GM12878 (cell line): Measurements from ENCODE around the gene COL4A2. TPM values are rescaled to one million over a fixed set of nuclear protein-coding genes. Genes with fewer than 3 reads are reported as not detected.

Experiments
- ATAC-seq: fragments of 200-7000 bp; cut with Tn5 transposase; 3 replicates; pipeline ENCODE4 v1.9.1; 2020; ENCODE audit warnings: mild to moderate bottlenecking, moderate library complexity
- BruUV-seq: library from RNA; stranded (reverse); fragments of 400-500 nt; replicated peaks from 2 replicates; lab custom pipeline; 2021; lab: Mats Ljungman, UMichigan
- CTCF ChIA-PET: fragments of 300-600 bp; sonication (Branson Sonifier 250); formaldehyde crosslinking; extraction: SDS; loops from one replicate; lab custom pipeline; 2021; ENCODE audit warnings: inconsistent platforms; lab: Yijun Ruan, JAX
- POLR2A ChIA-PET: fragments of 350-600 bp; formaldehyde crosslinking; extraction: SDS; loops from one replicate; lab custom pipeline; 2021; ENCODE audit warnings: inconsistent platforms; lab: Charles Lee
- RAD21 ChIA-PET: fragments of 300-600 bp; sonication (Branson Sonifier 250); formaldehyde crosslinking; loops from one replicate; lab custom pipeline; 2023; ENCODE audit warnings: antibody characterized with exemption; ENCODE audit not compliant: unreplicated experiment; lab: Charles Lee
- SMC1A ChIA-PET: fragments of 300-600 bp; sonication (Branson Sonifier 250); formaldehyde crosslinking; loops from one replicate; lab custom pipeline; 2023; ENCODE audit not compliant: unreplicated experiment, uncharacterized antibody; lab: Charles Lee
- DNase-seq: peaks from one replicate; pipeline ENCODE4 v3.0.0-alpha.2; 2011; ENCODE audit warnings: low read depth, low spot score
- FAIRE-seq: peaks from 3 replicates; lab custom pipeline; 2011; peaks lifted over from hg19 to GRCh38; lab: Jason Lieb, UNC
- H2AFZ ChIP-seq: 2 replicates; pipeline ENCODE4 v1.6.0; 2011; ENCODE audit warnings: low read depth, low read length, control low read depth; ENCODE audit not compliant: control insufficient read depth
- H3K27ac ChIP-seq: 2 replicates; pipeline ENCODE4 v1.5.1; 2011; ENCODE audit warnings: control low read depth; ENCODE audit not compliant: control insufficient read depth, insufficient read depth
- H3K27me3 ChIP-seq, 2 experiments: replicated peaks in 1 of 2; 2 replicates each; pipeline versions ENCODE4 v1.6.0 to v1.6.1; 2011; ENCODE audit warnings: low read length in 1 of 2; ENCODE audit not compliant: control insufficient read depth in 2 of 2, insufficient read depth in 2 of 2
- H3K36me3 ChIP-seq, 2 experiments: 2 replicates each; pipeline ENCODE4 v1.5.1; 2011; ENCODE audit warnings: low read length in 1 of 2; ENCODE audit not compliant: control insufficient read depth in 2 of 2, insufficient read depth in 2 of 2
- H3K4me1 ChIP-seq: 2 replicates; pipeline ENCODE4 v1.6.1; 2011; ENCODE audit warnings: mild to moderate bottlenecking, low read length, moderate library complexity, mixed read lengths; ENCODE audit not compliant: control insufficient read depth, insufficient read depth
- H3K4me2 ChIP-seq: 2 replicates; pipeline ENCODE4 v1.6.0; 2011; ENCODE audit warnings: control low read depth; ENCODE audit not compliant: control insufficient read depth, insufficient read depth
- H3K4me3 ChIP-seq: fragments of 200-600 bp; sonication (generic); 2 replicates; pipeline ENCODE4 v1.5.1; 2016
- H3K79me2 ChIP-seq: 2 replicates; pipeline ENCODE4 v1.6.0; 2011; ENCODE audit warnings: low read length; ENCODE audit not compliant: control insufficient read depth, insufficient read depth
- H3K9ac ChIP-seq: 2 replicates; pipeline ENCODE4 v1.8.0; 2011; ENCODE audit warnings: low read length, control low read depth, mixed read lengths; ENCODE audit not compliant: control insufficient read depth, insufficient read depth
- H3K9me3 ChIP-seq: replicated peaks from 3 replicates; pipeline ENCODE4 v1.5.1; 2011; ENCODE audit warnings: mild to moderate bottlenecking, low read length; ENCODE audit not compliant: control insufficient read depth, insufficient read depth
- H4K20me1 ChIP-seq: 2 replicates; pipeline ENCODE4 v1.6.0; 2011; ENCODE audit not compliant: control insufficient read depth, insufficient read depth
- ATF7 ChIP-seq: fragments of 450-650 bp; IDR thresholded peaks from 2 replicates; pipeline ENCODE4 v1.6.1; 2016; ENCODE audit warnings: low read depth, mild to moderate bottlenecking
- CBX3 ChIP-seq: fragments of 200-600 bp; sonication (generic); IDR thresholded peaks from 2 replicates; pipeline ENCODE4 v1.6.1; 2016; ENCODE audit warnings: low read depth, borderline replicate concordance
- FOS ChIP-seq: IDR thresholded peaks from 3 replicates; pipeline ENCODE4 v1.6.1; 2011; ENCODE audit warnings: borderline replicate concordance; ENCODE audit not compliant: insufficient read length; ENCODE audit errors: extremely low read depth
- MTA3 ChIP-seq: IDR thresholded peaks from 2 replicates; pipeline ENCODE4 v1.6.1; 2012; ENCODE audit warnings: low read length, inconsistent platforms, borderline replicate concordance
- NFXL1 ChIP-seq: fragments of 450-650 bp; IDR thresholded peaks from 2 replicates; pipeline ENCODE4 v1.6.1; 2017; ENCODE audit warnings: antibody characterized with exemption, mild to moderate bottlenecking, borderline replicate concordance
- NFYA ChIP-seq: IDR thresholded peaks from 2 replicates; pipeline ENCODE4 v1.6.1; 2011; ENCODE audit warnings: low read depth, mild to moderate bottlenecking, low read length, improper control_type of control experiment, borderline replicate concordance
- NFYB ChIP-seq: IDR thresholded peaks from 2 replicates; pipeline ENCODE4 v1.6.1; 2011; ENCODE audit warnings: low read depth, mild to moderate bottlenecking, low read length, improper control_type of control experiment, moderate library complexity; ENCODE audit not compliant: insufficient read depth
- RELA ChIP-seq: fragments of 450-650 bp; IDR thresholded peaks from 2 replicates; pipeline ENCODE4 v1.8.0; 2014; ENCODE audit warnings: borderline replicate concordance; ENCODE audit not compliant: partially characterized antibody
- RFX5 ChIP-seq: IDR thresholded peaks from 2 replicates; pipeline ENCODE4 v1.6.1; 2011; ENCODE audit warnings: low read depth, low read length, improper control_type of control experiment
- TBL1XR1 ChIP-seq: IDR thresholded peaks from 2 replicates; pipeline ENCODE4 v1.6.1; 2012; ENCODE audit warnings: low read depth, low read length, improper control_type of control experiment
- WRNIP1 ChIP-seq: IDR thresholded peaks from 2 replicates; pipeline ENCODE4 v1.6.1; 2011; ENCODE audit warnings: low read depth, low read length, improper control_type of control experiment, borderline replicate concordance
- ZSCAN29 ChIP-seq: fragments of 450-650 bp; IDR thresholded peaks from 2 replicates; pipeline ENCODE4 v1.6.1; 2017; ENCODE audit warnings: mild to moderate bottlenecking, moderate library complexity
- WGBS: methylation state at CpG from one replicate; pipeline ENCODE4 v1.1.6; 2016; ENCODE audit warnings: low lambda C conversion rate; ENCODE audit not compliant: insufficient replicate concordance, insufficient coverage; ENCODE audit errors: missing lambda C conversion rate; 5-methylcytosine and 5-hydroxymethylcytosine counted together
- in situ Hi-C: fragments of 300-500 bp; cut with MboI; formaldehyde crosslinking; loops from 9 replicates; pipeline ENCODE4 v1.14.3; 2018; ENCODE audit warnings: mixed read lengths
- intact Hi-C: fragments of 100-400 bp; cut with micrococcal nuclease; formaldehyde crosslinking; loops from one replicate; pipeline ENCODE4 v1.14.2; 2022; ENCODE audit not compliant: unreplicated experiment
- polyA plus RNA-seq, 11 experiments: library from polyadenylated mRNA; depleted of rRNA in 4 of 11; unstranded in 6 of 11; stranded (reverse) in 5 of 11; fragments of >200 nt; fragmentation: Nextera tagmentation in 4 of 11; fragmentation: Illumina TruSeq in 1 of 11; extraction: Ambion mirVana in 4 of 11; extraction: Trizol in 1 of 11; gene quantifications; 1 replicate in 1 of 11; 2 replicates in 10 of 11; pipeline versions ENCODE4 v1.2.1 to v1.2.3, GENCODE V29; 2011 to 2016; ENCODE audit warnings: inconsistent platforms in 2 of 11, missing spikeins in 2 of 11, low read depth in 1 of 11
- total RNA-seq, 4 experiments: library from RNA; depleted of rRNA in 3 of 4; stranded (reverse); fragments of >200 nt in 3 of 4; fragmentation: Illumina TruSeq in 1 of 4; extraction: Trizol in 1 of 4; gene quantifications; 2 replicates each; pipeline versions ENCODE4 v1.2.1 to v1.2.3, GENCODE V29; 2013 to 2021
- TF ChIP-seq, protein P1 (sequence below): IDR thresholded peaks from 2 replicates; pipeline ENCODE4 v1.6.1; 2011; ENCODE audit warnings: borderline replicate concordance, low read depth, mild to moderate bottlenecking, moderate library complexity, low read length; ENCODE audit not compliant: insufficient read depth, poor library complexity, severe bottlenecking
- TF ChIP-seq, protein P2 (sequence below): fragments of 450-650 bp; IDR thresholded peaks from 2 replicates; pipeline ENCODE4 v1.6.1; 2016; ENCODE audit warnings: mild to moderate bottlenecking

Gene COL4A2
- total and polyA plus RNA-seq, 10 of the 15 experiments (the other 5 are each of a cell fraction or from before 2014, with no cell fraction given) = 0.16 to 1.6 (median 0.62) TPM; not detected in 3

DNA sequence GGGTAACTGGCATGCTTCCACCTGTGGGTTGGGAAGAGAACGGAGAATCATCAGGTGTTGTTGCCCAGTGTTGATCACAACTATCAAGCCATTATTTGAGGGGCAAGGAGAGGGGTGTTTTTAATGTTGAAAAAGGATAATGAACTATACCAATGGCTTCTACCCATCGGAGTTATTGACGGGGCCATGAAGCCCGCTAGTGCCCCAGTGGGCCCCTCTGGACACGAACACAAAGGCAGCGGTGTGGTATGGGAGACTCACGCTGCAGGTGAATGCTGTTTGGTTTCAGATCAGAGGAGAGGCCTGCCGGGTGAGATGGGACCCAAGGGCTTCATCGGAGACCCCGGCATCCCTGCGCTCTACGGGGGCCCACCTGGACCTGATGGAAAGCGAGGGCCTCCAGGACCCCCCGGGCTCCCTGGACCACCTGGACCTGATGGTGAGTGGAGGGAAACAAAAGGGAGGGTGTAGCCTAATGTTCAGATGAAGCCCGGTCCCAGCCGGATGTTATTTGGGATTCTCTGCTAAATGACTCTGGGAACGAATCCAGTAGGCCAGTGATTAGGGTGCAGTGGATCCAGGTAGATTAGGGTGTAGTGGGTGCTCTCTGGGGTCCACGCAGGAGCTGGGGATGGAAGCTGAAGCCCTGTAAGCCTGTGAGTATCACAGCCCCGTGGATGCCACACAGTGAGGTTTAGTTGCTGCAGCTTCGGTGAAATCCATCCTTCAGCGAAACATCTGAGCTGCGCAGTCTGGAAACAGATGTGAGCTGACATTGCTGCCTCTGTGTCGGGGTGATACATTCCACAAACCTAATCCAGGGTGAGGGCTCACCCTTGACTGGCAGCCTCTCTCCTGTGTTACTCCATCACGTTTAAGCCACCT lies 143.2 kb downstream of the COL4A2 start:
- Histone ChIP-seq H3K9ac (no peak overlapping the region), H3K36me3 (no peaks in the 10 kb centered on the region), H3K4me2 (no peak overlapping the region), H3K27me3 (no peaks in the 10 kb centered on the region), H3K4me1 (peaks cover 20% of the 10 kb centered on the region), H3K4me3 (no peak overlapping the region), H2AFZ (no peak overlapping the region), H4K20me1 (no peaks in the 10 kb centered on the region), H3K27ac (no peak overlapping the region), H3K9me3 (no peaks in the 10 kb centered on the region), H3K79me2 (no peaks in the 10 kb centered on the region)
- POLR2A ChIA-PET = interaction anchor here (0.5 kb wide), 1 partner anchor 61 kb away, joined by 4 read pairs; no protein-coding TSS in a partner anchor
- FAIRE-seq = no peak
- no TSS peak for BruUV-seq
- DNase-seq = no peak
- SMC1A ChIA-PET = interaction anchor here (1.0 to 1.2 kb wide), 2 partner anchors 78 to 229 kb away, joined by 3 to 4 read pairs; no protein-coding TSS in a partner anchor
- CTCF ChIA-PET = interaction anchor here (0.8 to 1.6 kb wide), 3 partner anchors 30 to 65 kb away, joined by 3 to 4 read pairs (median 3); no protein-coding TSS in a partner anchor
- TF ChIP-seq, protein P1, sequence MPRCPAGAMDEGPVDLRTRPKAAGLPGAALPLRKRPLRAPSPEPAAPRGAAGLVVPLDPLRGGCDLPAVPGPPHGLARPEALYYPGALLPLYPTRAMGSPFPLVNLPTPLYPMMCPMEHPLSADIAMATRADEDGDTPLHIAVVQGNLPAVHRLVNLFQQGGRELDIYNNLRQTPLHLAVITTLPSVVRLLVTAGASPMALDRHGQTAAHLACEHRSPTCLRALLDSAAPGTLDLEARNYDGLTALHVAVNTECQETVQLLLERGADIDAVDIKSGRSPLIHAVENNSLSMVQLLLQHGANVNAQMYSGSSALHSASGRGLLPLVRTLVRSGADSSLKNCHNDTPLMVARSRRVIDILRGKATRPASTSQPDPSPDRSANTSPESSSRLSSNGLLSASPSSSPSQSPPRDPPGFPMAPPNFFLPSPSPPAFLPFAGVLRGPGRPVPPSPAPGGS = no peak
- TF ChIP-seq FOS = no peak
- TF ChIP-seq NFXL1 = no peak
- no peak for TF ChIP-seq ATF7
- TF ChIP-seq NFYB = no peak
- TF ChIP-seq, protein P2, sequence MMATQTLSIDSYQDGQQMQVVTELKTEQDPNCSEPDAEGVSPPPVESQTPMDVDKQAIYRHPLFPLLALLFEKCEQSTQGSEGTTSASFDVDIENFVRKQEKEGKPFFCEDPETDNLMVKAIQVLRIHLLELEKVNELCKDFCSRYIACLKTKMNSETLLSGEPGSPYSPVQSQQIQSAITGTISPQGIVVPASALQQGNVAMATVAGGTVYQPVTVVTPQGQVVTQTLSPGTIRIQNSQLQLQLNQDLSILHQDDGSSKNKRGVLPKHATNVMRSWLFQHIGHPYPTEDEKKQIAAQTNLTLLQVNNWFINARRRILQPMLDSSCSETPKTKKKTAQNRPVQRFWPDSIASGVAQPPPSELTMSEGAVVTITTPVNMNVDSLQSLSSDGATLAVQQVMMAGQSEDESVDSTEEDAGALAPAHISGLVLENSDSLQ = no peak
- TF ChIP-seq RELA = no peak
- TF ChIP-seq CBX3 = no peak
- TF ChIP-seq NFYA = no peak
- TF ChIP-seq MTA3 = no peak
- TF ChIP-seq TBL1XR1 = no peak
- TF ChIP-seq WRNIP1 = no peak
- TF ChIP-seq RFX5 = no peak
- TF ChIP-seq ZSCAN29 = no peak
- 49% methylated on average over 22 of the region's 24 CpGs for WGBS
- ATAC-seq = no peak
- intact Hi-C loops (no loop called here), in situ Hi-C loops (no loop called here)
- RAD21 ChIA-PET = interaction anchor here (1.2 kb wide), 1 partner anchor 143 kb away, joined by 3 read pairs; no protein-coding TSS in a partner anchor
